GM23338 (cell line): Measurements from ENCODE around the gene MPND. TPM values are rescaled to one million over a fixed set of nuclear protein-coding genes. Genes with fewer than 3 reads are reported as not detected.

Experiments
- ATAC-seq: fragments of 200-7000 bp; cut with Tn5 transposase; 3 replicates; pipeline ENCODE4 v1.9.1; 2020
- DNase-seq: peaks from one replicate; pipeline ENCODE4 v3.0.0-alpha.2; 2015; ENCODE audit warnings: low spot score
- H2AFZ ChIP-seq: fragments of 200-600 bp; sonication (generic); 2 replicates; pipeline ENCODE4 v1.8.0; 2016; ENCODE audit warnings: antibody characterized with exemption, mild to moderate bottlenecking, moderate library complexity
- H3F3A ChIP-seq: fragments of 200-600 bp; sonication (generic); replicated peaks from 2 replicates; pipeline ENCODE4 v1.8.0; 2017; ENCODE audit warnings: antibody characterized with exemption, mixed run types, low read depth
- H3K27ac ChIP-seq: fragments of 200-600 bp; sonication (generic); 2 replicates; pipeline ENCODE4 v1.6.1; 2016; ENCODE audit warnings: low read depth
- H3K27me3 ChIP-seq: fragments of 200-600 bp; sonication (generic); 2 replicates; pipeline ENCODE4 v1.8.0; 2016; ENCODE audit warnings: mild to moderate bottlenecking, mixed run types, moderate library complexity; ENCODE audit not compliant: insufficient read depth
- H3K36me3 ChIP-seq: fragments of 200-600 bp; sonication (generic); 2 replicates; pipeline ENCODE4 v1.8.0; 2016; ENCODE audit warnings: mild to moderate bottlenecking; ENCODE audit not compliant: insufficient read depth
- H3K4me1 ChIP-seq: fragments of 200-600 bp; sonication (generic); 2 replicates; pipeline ENCODE4 v1.8.0; 2016; ENCODE audit warnings: mild to moderate bottlenecking, moderate library complexity; ENCODE audit not compliant: insufficient read depth
- H3K4me2 ChIP-seq: fragments of 200-600 bp; sonication (generic); 2 replicates; pipeline ENCODE4 v1.7.1; 2017; ENCODE audit warnings: mixed run types
- H3K4me3 ChIP-seq: fragments of 200-600 bp; sonication (generic); 2 replicates; pipeline ENCODE4 v1.6.1; 2016; ENCODE audit warnings: mixed run types
- H3K79me2 ChIP-seq: fragments of 200-600 bp; sonication (generic); replicated peaks from 2 replicates; pipeline ENCODE4 v1.8.0; 2017; ENCODE audit warnings: mild to moderate bottlenecking; ENCODE audit not compliant: insufficient read depth
- H3K9me2 ChIP-seq: fragments of 200-600 bp; sonication (generic); 2 replicates; pipeline ENCODE4 v1.8.0; 2017; ENCODE audit not compliant: insufficient read depth
- H4K20me1 ChIP-seq: fragments of 200-600 bp; sonication (generic); replicated peaks from 2 replicates; pipeline ENCODE4 v1.8.0; 2017; ENCODE audit warnings: mild to moderate bottlenecking; ENCODE audit not compliant: insufficient read depth
- H3K27ac Mint-ChIP-seq: 2 replicates; pipeline ENCODE4 v1.8.0; 2020; ENCODE audit warnings: inconsistent platforms, mild to moderate bottlenecking, moderate library complexity, mixed read lengths
- H3K27me3 Mint-ChIP-seq: 3 replicates; pipeline ENCODE4 v1.8.0; 2022; ENCODE audit warnings: low read depth, mild to moderate bottlenecking, moderate library complexity, mixed read lengths, inconsistent platforms; ENCODE audit not compliant: insufficient read depth, poor library complexity
- H3K36me3 Mint-ChIP-seq: 3 replicates; pipeline ENCODE4 v1.8.0; 2021; ENCODE audit warnings: low read depth, mild to moderate bottlenecking, inconsistent platforms, moderate library complexity, mixed read lengths
- H3K4me1 Mint-ChIP-seq: 3 replicates; pipeline ENCODE4 v1.8.0; 2020; ENCODE audit warnings: mild to moderate bottlenecking, inconsistent platforms, mixed read lengths
- H3K4me3 Mint-ChIP-seq: 3 replicates; pipeline ENCODE4 v1.8.0; 2021; ENCODE audit warnings: moderate library complexity, mild to moderate bottlenecking, inconsistent platforms, mixed read lengths
- H3K9me3 Mint-ChIP-seq: 3 replicates; pipeline ENCODE4 v1.8.0; 2020; ENCODE audit warnings: moderate library complexity, mild to moderate bottlenecking, inconsistent platforms, mixed read lengths
- CREB1 ChIP-seq: fragments of 250-450 bp; sonication (Bioruptor Pico); IDR thresholded peaks from 2 replicates; pipeline ENCODE4 v1.5.0; 2020; ENCODE audit warnings: low read depth, mild to moderate bottlenecking, moderate library complexity
- CTCF ChIP-seq, 2 experiments: fragments of 200-600 bp in 1 of 2; sonication (generic) in 1 of 2; conservative IDR thresholded peaks; 2 replicates each; pipeline versions ENCODE4 v1.5.1 to v1.6.1; 2016 to 2017; ENCODE audit warnings: antibody characterized with exemption in 2 of 2, low read depth in 2 of 2, mild to moderate bottlenecking in 2 of 2, moderate library complexity in 1 of 2
- EZH2 ChIP-seq: fragments of 200-600 bp; sonication (generic); IDR thresholded peaks from one replicate; pipeline ENCODE4 v1.8.0; 2017; ENCODE audit warnings: antibody characterized with exemption, mild to moderate bottlenecking, low read depth; ENCODE audit not compliant: unreplicated experiment
- EZH2phosphoT487 ChIP-seq: fragments of 200-600 bp; sonication (generic); IDR thresholded peaks from one replicate; pipeline ENCODE4 v1.8.1; 2018; ENCODE audit warnings: antibody characterized with exemption; ENCODE audit not compliant: unreplicated experiment
- JUNB ChIP-seq: IDR thresholded peaks from one replicate; pipeline ENCODE4 v1.6.1; 2016; ENCODE audit warnings: antibody characterized with exemption; ENCODE audit not compliant: unreplicated experiment
- NANOG ChIP-seq: IDR thresholded peaks from 2 replicates; pipeline ENCODE4 v1.6.1; 2016; ENCODE audit warnings: antibody characterized with exemption, borderline replicate concordance
- POLR2AphosphoS5 ChIP-seq: IDR thresholded peaks from 2 replicates; pipeline ENCODE4 v1.6.1; 2016; ENCODE audit warnings: antibody characterized with exemption, low read depth
- STAT1 ChIP-seq: IDR thresholded peaks from one replicate; pipeline ENCODE4 v1.6.1; 2016; ENCODE audit warnings: antibody characterized with exemption; ENCODE audit not compliant: unreplicated experiment
- ZNF114 ChIP-seq: fragments of 250-450 bp; sonication (Bioruptor Pico); IDR thresholded peaks from 2 replicates; pipeline ENCODE4 v1.5.0; 2020; ENCODE audit warnings: mild to moderate bottlenecking, moderate library complexity
- ZNF331 ChIP-seq: fragments of 250-450 bp; sonication (Bioruptor Pico); IDR thresholded peaks from 2 replicates; pipeline ENCODE4 v1.5.0; 2020; ENCODE audit warnings: low read depth, mild to moderate bottlenecking, moderate library complexity
- ZNF462 ChIP-seq: fragments of 250-450 bp; sonication (Bioruptor Pico); IDR thresholded peaks from 2 replicates; pipeline ENCODE4 v1.5.0; 2020; ENCODE audit warnings: mild to moderate bottlenecking, moderate library complexity
- polyA plus RNA-seq: library from polyadenylated mRNA; unstranded; fragments of >200 nt; fragmentation: Nextera tagmentation; extraction: Ambion mirVana; gene quantifications from 2 replicates; pipeline ENCODE4 v1.2.1, GENCODE V29; 2016
- total RNA-seq: library from RNA; depleted of rRNA; stranded (reverse); fragments of >200 nt; shearing (Covaris generic); gene quantifications from 2 replicates; pipeline ENCODE4 v1.2.3, GENCODE V29; 2014
- TF ChIP-seq, protein P1 (sequence below): IDR thresholded peaks from 2 replicates; pipeline ENCODE4 v1.6.1; 2016; ENCODE audit warnings: antibody characterized with exemption
- TF ChIP-seq, protein P2 (sequence below): IDR thresholded peaks from one replicate; pipeline ENCODE4 v1.6.1; 2018; ENCODE audit warnings: antibody characterized with exemption; ENCODE audit not compliant: unreplicated experiment

Gene MPND
- total and polyA plus RNA-seq, 2 experiments from 2014 or later = 11.8 to 15.6 TPM

- Histone ChIP-seq H2AFZ (no peak overlapping the region), H3K4me2 (no peak overlapping the region), H3K4me3 (no peak overlapping the region), H3K79me2 (no peaks in the 10 kb centered on the region), H3K27ac (no peak overlapping the region), H3K4me1 (no peaks in the 10 kb centered on the region), H4K20me1 (no peaks in the 10 kb centered on the region; the same call in 1 of the 2 replicates), H3F3A (no peaks in the 10 kb centered on the region), H3K27me3 (no peaks in the 10 kb centered on the region), H3K36me3 (peaks cover 3% of the 10 kb centered on the region; the same call in 1 of the 2 replicates), H3K9me2 (no peaks in the 10 kb centered on the region)
- no peak for ATAC-seq
- Mint-ChIP-seq H3K4me3 (no peak overlapping the region), H3K9me3 (peaks cover 30% of the 10 kb centered on the region), H3K27ac (no peak overlapping the region), H3K36me3 (peaks cover 77% of the 10 kb centered on the region), H3K4me1 (no peaks in the 10 kb centered on the region), H3K27me3 (peaks cover 13% of the 10 kb centered on the region)
- DNase-seq = no peak
- TF ChIP-seq CTCF (conservative IDR thresholded peaks at IDR 0.05; ENCODE audit: low read depth in 2 of 2) (no peak), ZNF331 (CRISPR knock-in tag) (no peak), CREB1 (CRISPR knock-in tag) (no peak), ZNF114 (no peak), STAT1 (no peak), EZH2 (no peak), JUNB (no peak), NANOG (no peak), ZNF462 (CRISPR knock-in tag) (no peak), EZH2phosphoT487 (no peak), POLR2AphosphoS5 (no peak)
- TF ChIP-seq, protein P1, sequence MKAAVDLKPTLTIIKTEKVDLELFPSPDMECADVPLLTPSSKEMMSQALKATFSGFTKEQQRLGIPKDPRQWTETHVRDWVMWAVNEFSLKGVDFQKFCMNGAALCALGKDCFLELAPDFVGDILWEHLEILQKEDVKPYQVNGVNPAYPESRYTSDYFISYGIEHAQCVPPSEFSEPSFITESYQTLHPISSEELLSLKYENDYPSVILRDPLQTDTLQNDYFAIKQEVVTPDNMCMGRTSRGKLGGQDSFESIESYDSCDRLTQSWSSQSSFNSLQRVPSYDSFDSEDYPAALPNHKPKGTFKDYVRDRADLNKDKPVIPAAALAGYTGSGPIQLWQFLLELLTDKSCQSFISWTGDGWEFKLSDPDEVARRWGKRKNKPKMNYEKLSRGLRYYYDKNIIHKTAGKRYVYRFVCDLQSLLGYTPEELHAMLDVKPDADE = no peak
- TF ChIP-seq, protein P2, sequence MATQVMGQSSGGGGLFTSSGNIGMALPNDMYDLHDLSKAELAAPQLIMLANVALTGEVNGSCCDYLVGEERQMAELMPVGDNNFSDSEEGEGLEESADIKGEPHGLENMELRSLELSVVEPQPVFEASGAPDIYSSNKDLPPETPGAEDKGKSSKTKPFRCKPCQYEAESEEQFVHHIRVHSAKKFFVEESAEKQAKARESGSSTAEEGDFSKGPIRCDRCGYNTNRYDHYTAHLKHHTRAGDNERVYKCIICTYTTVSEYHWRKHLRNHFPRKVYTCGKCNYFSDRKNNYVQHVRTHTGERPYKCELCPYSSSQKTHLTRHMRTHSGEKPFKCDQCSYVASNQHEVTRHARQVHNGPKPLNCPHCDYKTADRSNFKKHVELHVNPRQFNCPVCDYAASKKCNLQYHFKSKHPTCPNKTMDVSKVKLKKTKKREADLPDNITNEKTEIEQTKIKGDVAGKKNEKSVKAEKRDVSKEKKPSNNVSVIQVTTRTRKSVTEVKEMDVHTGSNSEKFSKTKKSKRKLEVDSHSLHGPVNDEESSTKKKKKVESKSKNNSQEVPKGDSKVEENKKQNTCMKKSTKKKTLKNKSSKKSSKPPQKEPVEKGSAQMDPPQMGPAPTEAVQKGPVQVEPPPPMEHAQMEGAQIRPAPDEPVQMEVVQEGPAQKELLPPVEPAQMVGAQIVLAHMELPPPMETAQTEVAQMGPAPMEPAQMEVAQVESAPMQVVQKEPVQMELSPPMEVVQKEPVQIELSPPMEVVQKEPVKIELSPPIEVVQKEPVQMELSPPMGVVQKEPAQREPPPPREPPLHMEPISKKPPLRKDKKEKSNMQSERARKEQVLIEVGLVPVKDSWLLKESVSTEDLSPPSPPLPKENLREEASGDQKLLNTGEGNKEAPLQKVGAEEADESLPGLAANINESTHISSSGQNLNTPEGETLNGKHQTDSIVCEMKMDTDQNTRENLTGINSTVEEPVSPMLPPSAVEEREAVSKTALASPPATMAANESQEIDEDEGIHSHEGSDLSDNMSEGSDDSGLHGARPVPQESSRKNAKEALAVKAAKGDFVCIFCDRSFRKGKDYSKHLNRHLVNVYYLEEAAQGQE = no peak
Measured at GRCh38 chr19:4318460-4318859, 24.9 kb upstream of the MPND start.
